Measurements from ENCODE around the gene XPA.
"Not testable (repeated sequence)": the region's sequence is repeated elsewhere in the genome, so short reads cannot be mapped to it uniquely, and the experiment has no call there.

XPA gene

DNA sequence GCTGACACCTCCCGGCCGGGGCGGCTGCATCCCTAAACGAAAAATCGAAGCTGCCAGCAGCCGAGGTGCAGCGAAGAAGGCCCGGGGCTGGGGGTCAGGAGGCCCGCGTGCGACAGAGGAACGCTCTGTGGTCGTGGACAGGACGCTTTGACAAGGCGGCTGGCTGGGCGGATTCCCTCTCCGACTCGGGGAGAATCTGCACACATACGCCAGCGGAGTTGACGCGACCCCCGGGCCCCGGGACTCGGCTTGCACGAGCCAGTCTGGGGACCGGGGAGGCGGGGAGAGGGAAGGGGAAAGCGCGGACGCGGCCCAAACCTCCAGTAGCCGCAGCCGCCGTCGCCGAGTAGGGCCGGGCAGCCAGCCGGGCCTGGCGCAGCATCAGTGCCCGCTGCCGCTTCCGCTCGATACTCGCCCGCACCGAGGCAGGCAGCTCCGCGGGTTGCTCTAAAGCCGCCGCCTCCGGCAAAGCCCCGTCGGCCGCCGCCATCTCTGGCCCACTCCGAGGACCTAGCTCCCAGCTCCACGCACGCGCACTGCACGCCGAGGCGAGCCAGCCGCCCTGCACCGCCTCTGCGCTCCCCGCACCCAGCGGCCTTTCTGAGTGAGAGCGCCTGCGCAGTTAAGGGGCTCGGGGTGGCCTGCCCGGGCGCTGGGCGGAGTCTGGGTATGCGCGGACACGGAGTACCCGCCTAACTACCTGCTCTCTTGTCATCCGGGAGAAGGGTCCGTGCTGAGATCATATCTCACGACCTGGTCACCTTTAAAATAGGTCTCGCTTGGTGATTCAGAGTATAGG lies at the start of gene XPA:
TSS of gene XPA (minus strand) at position 538 of the 799 bp plus-strand sequence. CDS start at position 490, 48 bp downstream.
- DNase-seq = peak; percentile 87

DNA sequence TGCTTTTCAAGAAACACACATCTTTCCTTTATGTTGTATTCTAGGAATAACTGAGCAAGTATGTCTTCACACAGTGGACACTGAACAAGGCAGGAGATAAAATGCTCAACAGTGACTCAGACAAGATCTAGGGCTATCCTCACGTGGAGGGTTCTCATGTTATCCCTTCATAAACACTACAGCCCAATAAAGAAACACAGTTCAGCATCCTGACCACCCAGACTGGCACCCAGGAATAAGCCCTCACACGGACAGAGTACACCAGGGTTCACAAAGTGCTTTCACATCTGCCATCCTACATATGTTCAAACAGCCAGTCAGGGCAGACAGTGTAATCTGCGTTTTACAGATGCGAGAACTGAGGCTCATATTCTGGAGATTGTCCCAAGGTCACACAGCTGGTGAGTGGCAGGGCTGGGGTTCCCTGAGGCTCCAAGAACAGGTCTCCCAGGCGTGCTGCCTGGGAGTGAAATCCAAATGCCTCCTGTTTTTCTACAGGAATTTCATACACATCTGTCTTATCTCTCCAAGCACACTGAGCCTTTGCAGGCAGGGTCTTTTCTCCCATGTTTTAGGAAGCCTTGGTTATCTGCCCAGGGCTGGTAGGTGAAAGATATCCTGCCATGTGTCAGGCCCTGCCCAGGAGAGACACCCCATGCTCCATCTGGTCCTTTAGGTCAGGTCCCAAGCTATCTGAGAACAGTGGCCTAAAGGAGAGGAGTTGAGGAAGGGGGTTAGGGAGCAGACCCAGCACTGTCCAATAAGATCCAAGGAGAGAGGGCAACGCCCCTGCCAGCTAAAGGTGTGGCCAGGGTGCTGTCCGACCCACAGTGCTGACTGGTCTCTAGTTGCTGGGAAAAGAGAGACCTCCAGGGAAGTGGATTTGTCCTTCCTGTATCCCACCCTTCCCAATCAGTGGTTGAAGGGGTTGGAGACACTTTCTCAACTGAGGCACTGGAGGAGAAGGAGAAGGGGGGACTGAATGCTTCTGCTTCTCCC lies 47.9 kb upstream of the XPA start:
- no peak for DNase-seq

DNA sequence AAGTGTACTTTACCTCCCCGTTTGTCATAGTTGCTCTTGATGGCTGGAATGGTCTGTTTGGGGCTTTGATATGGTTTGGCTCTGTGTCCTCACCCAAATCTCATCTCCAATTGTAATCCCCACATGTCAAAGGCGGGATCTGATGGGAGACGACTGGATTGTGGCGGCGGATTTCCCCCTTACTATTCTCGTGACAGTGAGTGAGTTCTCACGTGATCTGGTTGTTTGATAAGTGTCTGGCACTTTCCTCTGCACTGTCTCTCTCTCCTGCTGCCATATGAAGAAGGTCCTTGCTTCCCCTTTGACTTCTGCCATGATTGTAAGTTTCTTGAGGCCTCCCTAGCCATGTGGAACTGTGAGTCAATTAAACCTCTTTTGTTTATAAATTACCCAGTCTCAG lies 46.9 kb upstream of the XPA start:
- not testable (repeated sequence) for DNase-seq

DNA sequence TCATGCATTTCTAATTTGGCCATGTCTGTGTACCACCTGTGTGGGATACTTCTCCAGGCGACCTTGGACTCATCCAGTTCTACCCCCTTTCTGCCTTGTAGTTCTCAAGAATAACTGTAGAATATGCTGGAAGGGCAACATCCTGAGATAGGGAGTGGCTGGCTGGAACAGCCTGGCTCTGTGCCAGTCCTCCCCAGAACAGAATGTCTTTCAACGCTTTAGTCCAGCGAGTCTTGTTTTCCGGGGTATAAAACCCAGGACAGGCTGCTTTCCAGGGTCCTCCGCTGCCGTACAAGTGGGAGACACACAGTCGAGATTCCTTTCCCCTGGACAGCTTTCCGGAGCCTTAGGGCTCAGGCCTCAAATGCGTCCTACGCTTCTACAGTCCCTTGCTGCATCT lies 45.4 kb upstream of the XPA start:
- DNase-seq = no peak

DNA sequence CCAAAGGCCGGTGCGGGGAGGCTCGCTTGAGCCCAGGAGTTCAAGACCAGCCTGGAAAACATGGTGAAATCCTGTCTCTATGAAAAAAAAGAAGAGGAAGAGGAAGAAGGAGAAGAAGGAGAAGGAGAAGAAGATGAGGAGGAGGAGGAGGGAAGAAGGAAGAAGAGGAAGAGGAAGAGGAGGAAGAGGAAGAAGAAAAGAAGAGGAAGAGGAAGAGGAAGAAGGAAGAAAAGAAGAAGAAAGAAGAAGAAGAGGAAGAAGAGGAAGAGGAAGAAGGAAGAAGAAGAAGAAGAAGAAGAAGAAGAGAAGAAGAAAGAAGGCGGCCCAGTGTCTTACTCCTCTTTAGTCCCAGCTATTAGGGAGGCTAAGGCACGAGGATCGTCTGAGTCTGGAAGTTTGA lies 44.8 kb upstream of the XPA start:
- DNase-seq = no peak

DNA sequence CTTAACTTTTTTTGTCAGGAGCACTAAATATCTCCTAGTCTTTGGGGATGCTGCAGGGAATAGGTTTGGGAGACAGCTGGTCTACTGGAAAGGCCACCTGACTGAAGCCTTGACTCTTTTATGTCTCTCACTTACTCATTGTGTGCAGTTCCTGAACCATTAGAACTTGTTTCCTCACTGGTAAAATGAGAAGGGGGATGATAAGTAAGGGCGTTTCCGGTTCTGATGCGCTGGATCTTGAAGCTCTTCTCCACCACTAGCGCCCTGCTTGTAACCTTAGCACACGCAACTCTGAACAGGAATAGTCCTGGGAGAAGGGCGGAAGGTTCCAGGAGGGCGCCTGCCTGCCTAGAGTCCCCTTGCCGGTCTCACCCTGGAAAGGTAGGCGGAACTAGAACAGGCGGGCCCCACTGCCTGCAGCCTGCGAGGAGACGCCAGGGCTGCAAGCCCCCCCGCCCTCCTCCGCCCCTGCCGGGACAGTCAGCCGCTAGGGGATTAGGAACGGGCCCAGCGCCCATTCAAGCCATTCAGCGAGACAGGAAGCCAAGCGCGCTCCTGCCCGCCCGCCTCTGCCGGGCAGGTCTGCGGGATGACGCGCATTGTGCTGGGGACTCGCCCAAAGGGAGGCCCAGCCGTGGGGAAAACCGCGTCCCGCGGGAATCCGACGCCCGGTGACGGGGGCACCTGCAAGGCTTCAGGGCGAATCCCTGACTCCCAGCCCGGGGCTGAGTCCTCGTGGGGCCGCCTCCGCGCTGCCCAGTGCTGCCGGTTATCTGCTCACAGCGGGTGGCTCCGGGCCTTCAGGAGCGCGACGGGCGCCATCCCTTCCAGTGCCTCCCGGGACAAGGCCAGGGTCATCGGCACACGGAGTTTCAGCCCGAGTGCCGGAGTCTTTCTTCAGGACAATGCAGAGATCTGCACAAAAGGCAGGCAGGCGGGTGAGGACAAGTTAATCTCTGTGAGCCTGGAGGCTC lies 44.0 kb upstream of the XPA start:
- peak; percentile 63 for DNase-seq

DNA sequence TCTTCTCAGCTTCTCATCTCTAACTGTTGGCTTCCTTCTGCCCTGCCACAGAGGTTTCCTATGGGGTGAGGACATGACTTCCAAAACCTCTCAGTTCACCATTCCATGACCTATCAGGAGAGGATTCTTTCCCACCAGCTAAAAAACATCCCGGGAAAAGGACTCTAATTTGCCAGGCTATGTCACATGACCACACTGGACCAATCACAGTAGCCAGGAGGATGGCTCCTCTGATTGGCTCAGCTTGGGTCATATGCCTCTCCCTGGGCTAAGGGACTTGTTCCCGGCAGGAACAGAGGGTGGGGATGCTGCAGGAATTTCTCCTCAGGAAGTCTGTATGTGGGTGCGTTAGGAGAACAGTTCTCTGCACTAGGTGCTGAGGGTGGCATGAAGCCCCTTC lies 40.3 kb upstream of the XPA start:
- no peak for DNase-seq

DNA sequence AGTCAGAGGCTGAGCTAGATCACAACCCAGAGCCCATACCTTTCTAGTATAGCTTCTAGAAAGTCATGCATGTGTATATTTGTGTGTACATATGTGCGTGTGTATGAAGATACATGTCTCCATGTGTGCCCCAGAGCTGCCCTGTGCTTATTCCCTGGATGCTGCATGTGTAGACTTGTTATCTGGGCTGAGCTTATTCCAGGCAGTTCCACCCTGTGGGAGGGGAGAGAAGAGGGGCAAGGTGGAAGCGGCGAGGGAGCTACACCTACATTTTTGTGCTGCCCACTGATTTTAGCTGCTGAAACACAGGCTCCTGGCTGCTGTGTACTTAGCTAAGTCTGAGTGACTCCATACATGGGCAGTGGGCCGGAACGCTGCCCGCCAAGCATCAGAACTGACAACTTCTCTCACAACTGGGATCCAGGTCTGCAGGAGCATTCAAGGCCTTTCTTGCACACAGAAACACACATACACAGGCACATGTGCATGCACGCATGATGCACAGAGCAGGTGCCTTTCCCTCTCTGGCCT lies 38.0 kb upstream of the XPA start:
- no peak for DNase-seq

DNA sequence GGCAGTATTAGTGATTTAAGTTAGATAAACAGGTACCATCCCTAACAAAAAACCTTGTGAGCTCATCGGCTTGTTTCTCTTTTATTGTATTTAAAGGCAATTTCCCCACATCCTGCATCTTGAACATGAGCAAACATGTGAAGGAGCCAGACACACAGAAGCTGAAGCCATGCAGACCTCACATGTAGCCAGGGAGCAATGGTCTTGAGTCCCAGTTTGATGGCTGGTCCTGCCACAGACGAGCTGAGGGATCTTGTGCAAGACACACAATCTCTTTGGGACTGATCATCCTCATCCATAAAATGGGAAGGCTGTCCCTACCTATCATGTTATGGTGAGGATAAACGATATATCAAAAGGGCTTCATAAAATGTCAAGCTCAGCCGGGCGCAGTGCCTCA lies 29.6 kb upstream of the XPA start:
- DNase-seq = no peak

DNA sequence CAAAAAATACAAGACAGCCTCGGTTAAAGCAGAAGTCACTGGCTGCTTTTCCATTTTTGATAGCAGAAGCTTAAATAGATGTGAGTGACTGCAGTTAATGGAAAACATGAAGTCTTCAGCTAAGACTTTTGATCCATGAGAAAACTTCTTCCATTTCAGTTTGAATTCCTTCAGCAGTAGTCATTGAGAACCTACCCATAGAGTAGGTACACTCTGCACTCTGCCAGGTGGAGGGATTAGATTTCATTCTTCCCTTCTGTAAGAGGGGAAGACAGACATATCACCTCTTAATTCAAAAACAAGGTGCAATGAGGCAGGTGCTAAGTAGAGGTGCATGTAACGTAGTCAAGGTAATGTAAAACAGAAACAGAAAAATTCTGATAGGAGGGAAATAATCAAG lies 26.7 kb upstream of the XPA start:
- DNase-seq = no peak

DNA sequence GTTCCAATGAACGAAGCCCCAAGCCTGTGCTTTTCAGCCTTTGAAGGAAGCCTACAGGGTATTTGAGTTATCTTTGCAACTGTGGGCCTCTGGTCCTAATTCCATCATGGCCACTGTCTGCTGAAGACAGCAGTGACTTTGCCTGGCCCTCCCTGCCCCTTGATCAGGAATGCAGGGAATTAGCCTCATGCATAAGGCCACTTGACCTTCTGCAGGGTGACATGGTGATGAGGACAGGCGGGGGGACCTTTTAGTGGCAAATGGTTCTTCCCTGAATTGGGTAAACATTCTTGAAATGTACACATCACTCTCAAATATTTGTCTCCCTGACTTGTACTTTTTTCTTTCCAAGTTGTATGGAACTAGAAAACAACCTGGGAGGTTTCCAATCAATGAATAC lies 25.2 kb upstream of the XPA start:
- no peak for DNase-seq

DNA sequence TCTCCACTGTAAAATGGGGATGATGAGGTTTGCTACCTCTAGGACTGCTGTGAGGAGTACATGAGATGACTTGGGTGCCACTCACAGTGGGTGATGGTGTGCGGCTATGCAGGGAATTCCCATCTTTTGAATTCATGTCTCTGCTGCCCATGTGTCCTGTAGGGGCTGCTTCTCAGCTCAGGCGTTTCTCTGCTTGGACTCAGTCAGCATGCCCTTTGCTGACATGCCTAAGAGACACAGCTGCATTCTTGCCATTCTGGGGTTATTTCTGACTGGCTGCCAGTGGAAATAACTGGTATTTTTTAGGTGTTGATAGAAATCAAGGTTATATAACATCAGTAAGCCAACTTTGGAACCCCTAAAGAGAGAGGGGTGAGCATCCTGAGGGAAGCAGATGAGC lies 24.3 kb upstream of the XPA start:
- no peak for DNase-seq

DNA sequence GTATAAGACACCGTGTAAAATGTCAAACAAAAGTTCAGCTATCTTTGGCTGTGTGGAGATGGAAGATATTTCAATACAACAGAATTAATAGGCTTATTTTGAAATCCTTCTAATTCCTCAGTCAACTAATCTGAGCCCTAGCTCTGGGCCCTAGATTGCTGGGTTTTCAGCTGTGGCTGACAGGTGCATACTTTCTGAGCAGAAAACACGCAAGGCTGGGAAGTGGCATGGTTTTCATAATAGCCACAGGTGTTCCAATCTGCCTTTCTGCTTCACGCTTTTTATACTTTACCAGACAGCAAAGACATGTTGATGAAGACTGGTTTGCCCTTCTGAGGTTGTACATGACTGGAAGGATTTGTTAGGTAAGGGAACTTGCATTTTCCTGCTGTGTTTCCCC lies 20.7 kb upstream of the XPA start:
- DNase-seq = no peak

DNA sequence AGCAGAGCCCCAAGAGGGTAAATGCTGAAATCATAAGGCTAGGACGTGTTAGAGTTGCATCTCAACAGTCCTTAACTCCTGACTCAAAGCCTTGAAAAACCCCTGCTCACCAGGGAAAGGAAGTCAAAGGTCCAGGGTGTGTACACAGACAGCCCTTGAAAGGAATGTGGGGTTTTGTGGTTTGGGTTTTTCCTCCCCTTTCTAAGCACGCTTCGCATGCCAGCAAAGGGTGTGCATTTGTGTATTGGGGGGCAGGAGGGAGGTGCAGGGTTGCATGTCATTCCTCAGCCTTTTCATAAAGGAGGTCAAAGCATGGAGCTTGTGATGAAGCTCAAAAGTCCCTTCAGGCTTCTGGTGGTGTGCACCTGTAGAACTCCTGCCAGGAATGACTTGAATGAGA lies 17.3 kb upstream of the XPA start:
- no peak for DNase-seq

DNA sequence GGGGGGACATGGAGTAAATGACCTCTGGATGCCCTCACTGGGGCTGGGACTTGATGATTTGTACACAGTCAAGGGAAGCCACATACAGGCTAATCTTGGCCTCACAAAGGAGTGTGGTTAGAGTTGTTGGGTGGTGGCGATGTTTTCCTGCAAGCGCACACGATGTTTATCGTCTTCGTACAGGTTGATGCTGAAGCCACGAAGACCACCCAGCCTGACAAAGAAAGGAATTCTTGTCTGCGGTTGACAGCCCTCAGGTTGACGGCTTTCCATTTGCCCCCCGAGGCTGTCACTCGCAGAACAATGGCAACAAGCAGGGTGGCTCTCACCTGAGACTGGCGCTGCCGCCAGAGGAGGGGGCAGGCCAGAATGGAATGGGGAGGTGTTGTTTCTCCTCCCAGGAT lies 14.1 kb upstream of the XPA start:
- no peak for DNase-seq

DNA sequence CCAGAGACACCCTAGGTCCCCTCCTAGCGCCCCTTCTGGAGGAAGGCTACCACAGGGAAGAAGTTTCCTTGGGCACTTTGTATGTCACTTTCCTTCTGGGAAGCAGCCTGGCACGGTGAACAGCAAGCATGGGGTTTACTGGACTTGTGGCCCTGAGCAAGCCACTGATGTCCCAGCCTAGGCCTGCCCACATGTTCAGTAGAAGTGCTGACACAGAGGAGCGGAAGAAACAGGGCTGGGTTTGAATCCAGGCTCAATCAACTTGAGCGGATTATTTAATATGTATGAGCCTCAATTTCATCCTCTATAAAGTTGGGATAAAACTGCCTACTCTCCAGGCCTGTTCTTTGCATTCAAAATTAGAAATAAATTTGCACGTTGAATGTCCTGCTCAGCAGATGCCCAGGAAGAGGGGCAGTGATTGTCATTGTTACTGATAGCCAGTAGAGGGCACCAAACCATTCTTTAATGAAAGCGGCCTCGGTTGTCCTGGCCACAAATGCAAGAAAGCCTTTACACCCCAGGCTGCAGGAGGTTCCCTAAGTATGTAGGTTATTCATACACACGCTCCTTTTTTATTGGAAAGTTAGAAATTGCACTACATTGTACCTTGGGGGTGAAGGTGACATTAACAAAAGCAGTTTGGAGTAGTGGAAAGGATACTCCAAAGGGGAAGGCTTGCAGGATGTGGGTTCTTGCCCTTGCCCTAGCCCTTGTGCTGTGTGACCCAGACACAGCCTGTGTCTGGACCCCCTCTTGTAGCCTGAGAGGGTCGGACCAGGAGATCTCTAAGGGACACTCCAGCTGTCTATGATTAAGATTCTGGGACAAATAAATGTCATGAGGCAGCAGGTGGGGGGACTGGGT lies 13.4 kb upstream of the XPA start:
- peak; percentile 60 for DNase-seq

DNA sequence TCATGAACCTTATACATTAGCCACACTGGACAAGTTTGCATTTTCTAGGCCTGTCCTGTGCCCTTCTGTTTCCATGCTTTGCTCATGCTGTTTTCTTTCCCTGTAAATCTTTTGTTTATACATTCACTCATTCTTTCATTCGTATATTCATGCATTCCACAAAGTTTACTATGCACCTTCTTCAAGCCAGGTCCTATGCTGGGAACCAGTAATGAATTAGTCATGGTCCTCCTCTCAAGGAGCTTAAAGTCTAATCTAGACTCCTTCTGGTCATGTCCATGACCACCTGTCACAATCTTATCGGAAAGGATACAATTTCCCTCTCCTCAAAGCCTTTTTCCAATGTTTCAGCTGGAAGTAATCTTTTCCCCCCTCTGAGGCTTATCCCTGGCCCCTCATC lies 9.1 kb upstream of the XPA start:
- no peak for DNase-seq

DNA sequence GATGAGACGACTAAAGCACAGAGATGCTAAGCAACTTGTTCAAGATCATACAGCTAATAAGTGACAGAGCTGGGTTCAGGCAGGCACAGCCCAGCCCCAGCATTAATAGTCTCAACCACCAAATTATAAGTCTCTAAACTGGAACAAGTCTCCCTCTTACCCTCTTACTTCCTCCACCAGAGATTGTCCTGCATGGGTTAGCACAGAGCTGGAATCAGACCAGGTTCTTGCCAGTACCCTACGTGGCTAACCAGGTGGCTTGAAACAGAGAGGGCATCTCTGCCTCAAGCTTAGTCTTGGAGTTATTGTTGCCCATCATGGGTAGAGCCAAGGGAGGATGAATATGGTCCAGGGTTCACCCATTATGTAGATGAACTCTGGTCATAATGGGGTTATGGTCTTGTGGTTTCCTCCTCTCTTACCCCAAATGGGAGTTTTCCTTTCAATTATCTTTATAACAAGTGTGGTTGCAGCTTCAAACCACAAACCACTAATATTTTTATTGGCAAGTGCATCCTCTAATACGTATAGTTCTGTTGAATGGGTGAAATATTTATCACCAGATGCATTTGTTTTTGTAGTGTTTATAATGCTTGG lies 8.3 kb upstream of the XPA start:
- DNase-seq = no peak

DNA sequence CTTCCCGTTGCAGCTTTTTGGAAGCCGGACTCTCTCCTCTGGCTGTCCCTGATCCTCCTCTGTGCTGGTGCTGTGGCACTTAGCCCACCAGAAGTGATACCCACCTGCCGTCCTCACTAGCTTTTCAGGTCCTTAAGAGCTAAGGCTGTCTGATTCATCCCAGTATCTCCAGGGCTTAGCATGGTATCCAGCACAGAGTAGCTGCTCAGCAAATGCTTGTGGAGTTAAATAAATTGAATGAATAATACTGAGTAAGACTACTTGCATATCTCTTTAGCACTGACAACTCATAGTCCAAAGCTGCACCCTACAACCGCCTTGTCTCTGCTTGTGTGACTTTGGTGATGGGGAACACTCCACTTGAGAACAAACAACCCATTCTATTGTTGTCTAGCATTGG lies 7.7 kb upstream of the XPA start:
- no peak for DNase-seq

DNA sequence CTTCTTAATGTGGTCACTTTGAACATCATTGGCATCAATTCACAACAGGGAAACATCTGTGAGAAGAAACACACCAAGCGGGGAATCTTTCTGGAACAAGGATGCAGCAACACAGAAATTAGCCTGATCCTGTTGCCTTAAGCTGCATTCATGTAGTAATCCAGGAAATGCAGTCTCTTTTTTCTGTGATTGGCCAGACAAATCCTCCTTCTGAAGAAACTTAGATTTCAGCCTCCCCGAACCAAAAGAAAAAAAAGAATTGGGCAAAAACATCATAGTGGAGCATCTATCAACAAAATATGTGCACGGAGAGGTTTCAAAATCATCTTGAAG lies 7.2 kb upstream of the XPA start:
- no peak for DNase-seq
